Mesendoderm (in vitro differentiated cells): Measurements from ENCODE around the gene GPHA2.

Experiments
- DNase-seq: peaks from one replicate; pipeline ENCODE4 v3.0.0; 2013
- H2AK5ac ChIP-seq: 2 replicates; pipeline ENCODE4 v1.6.1; 2013; ENCODE audit warnings: low read length, inconsistent platforms
- H2BK120ac ChIP-seq: 2 replicates; pipeline ENCODE4 v1.6.1; 2013; ENCODE audit warnings: low read depth, mild to moderate bottlenecking, low read length, moderate library complexity, mixed read lengths
- H2BK15ac ChIP-seq: replicated peaks from 2 replicates; pipeline ENCODE4 v1.6.1; 2013; ENCODE audit warnings: low read depth, mild to moderate bottlenecking, moderate library complexity
- H2BK5ac ChIP-seq: 2 replicates; pipeline ENCODE4 v1.6.1; 2013; ENCODE audit warnings: low read length, inconsistent platforms
- H3K18ac ChIP-seq: 2 replicates; pipeline ENCODE4 v1.6.1; 2013; ENCODE audit warnings: mild to moderate bottlenecking, low read length, mixed read lengths
- H3K23ac ChIP-seq: one replicate; pipeline ENCODE4 v1.6.1; 2013; ENCODE audit warnings: low read length
- H3K27ac ChIP-seq: 2 replicates; pipeline ENCODE4 v1.5.1; 2013; ENCODE audit warnings: low read depth, mild to moderate bottlenecking, inconsistent platforms, low read length, moderate library complexity
- H3K27me3 ChIP-seq: 2 replicates; pipeline ENCODE4 v1.6.1; 2013; ENCODE audit warnings: low read length, control low read depth, mild to moderate bottlenecking, inconsistent platforms; ENCODE audit not compliant: insufficient read depth, poor library complexity
- H3K36me3 ChIP-seq: 2 replicates; pipeline ENCODE4 v1.6.1; 2013; ENCODE audit warnings: low read length, inconsistent platforms; ENCODE audit not compliant: control insufficient read depth, insufficient read depth
- H3K4ac ChIP-seq: one replicate; pipeline ENCODE4 v1.6.1; 2013; ENCODE audit warnings: low read depth, mild to moderate bottlenecking, low read length, moderate library complexity
- H3K4me1 ChIP-seq: 2 replicates; pipeline ENCODE4 v1.6.1; 2013; ENCODE audit warnings: low read depth, low read length, inconsistent platforms; ENCODE audit not compliant: control insufficient read depth
- H3K4me2 ChIP-seq: 2 replicates; pipeline ENCODE4 v1.6.1; 2013; ENCODE audit warnings: low read length
- H3K4me3 ChIP-seq: 2 replicates; pipeline ENCODE4 v1.5.1; 2013; ENCODE audit warnings: mild to moderate bottlenecking, low read length
- H3K56ac ChIP-seq: one replicate; pipeline ENCODE4 v1.6.1; 2013; ENCODE audit warnings: low read length
- H3K79me1 ChIP-seq: 2 replicates; pipeline ENCODE4 v1.6.1; 2013; ENCODE audit warnings: low read length, inconsistent platforms
- H3K79me2 ChIP-seq: 2 replicates; pipeline ENCODE4 v1.6.1; 2013; ENCODE audit warnings: mild to moderate bottlenecking, low read length; ENCODE audit not compliant: control insufficient read depth, insufficient read depth
- H3K9ac ChIP-seq: 2 replicates; pipeline ENCODE4 v1.6.1; 2013; ENCODE audit warnings: low read length, inconsistent platforms
- H4K5ac ChIP-seq: one replicate; pipeline ENCODE4 v1.6.1; 2013; ENCODE audit warnings: low read length
- H4K8ac ChIP-seq: one replicate; pipeline ENCODE4 v1.6.1; 2013; ENCODE audit warnings: low read depth, mild to moderate bottlenecking, control low read depth, low read length, moderate library complexity
- WGBS: extraction: QIAGEN DNeasy Blood & Tissue Kit; methylation state at CpG from one replicate; pipeline ENCODE4 v1.1.7; 2013; ENCODE audit warnings: low lambda C conversion rate, missing lambda C conversion rate; ENCODE audit not compliant: insufficient coverage; ENCODE audit errors: extremely low coverage; 5-methylcytosine and 5-hydroxymethylcytosine counted together

GPHA2 gene

DNA sequence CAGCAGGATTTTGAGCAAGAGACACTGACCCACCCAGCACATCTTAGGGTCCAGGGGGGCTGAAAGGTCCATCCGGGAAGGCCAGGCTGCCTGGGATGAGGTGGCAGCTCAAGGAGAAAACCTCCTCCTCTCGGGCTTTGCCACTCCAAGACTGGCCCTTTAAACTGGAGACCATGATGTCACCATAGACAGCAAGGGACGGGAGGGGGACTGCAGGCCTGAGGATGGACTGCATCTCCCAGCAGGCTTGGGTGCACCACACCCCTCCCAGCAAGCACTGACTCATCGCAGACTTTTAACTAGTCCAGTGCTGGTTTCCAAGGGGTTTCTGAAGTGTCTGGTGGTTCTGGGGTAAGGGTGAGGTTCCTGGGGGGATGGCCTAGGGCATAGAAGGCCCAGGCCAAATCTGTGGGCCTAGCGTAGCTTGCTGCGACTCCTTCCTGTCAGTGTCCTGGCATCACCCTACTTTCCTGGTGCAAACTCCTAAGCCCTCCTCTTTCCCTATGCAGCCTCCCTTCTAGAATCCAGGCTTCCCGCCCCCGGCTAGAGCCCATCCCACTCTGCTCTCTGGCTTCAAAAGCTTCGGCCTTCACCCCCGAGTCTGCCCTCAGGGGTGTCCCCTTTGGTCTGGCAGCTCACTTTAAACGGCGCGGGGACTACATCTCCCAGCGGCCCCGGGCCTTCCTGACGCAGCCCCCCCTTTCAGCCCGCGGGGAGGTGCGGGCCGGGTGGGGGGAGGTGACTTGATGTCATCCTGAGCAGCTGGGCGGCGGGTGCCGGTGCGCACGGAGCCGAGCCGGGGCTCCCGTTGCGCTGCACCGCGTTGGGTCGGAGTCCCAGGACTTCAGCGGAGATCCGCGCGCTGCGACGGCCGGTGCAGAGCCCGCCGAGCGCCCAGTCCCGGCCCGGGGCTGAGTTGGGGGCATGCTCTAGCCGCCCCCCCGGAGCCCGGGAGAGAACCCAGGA, 11.5 kb downstream of the GPHA2 start, which contains the start of gene PPP2R5B:
Gene PPP2R5B (plus strand): TSS at position 746 of the 966 bp plus-strand sequence. CDS start 1,046 bp downstream, outside the sequence.
- Histone ChIP-seq H4K5ac (no peak within 1 kb of the TSS), H4K8ac (no peak within 1 kb of the TSS), H3K4ac (peak within 1 kb of the TSS; percentile 19), H3K27ac (no peak within 1 kb of the TSS), H2BK5ac (peak within 1 kb of the TSS; percentile 93), H3K4me1 (no peaks in the 10 kb centered on the region), H2BK120ac (no peak within 1 kb of the TSS), H3K9ac (peak within 1 kb of the TSS; percentile 82), H3K4me3 (peak within 1 kb of the TSS; percentile 54), H2BK15ac (no peak within 1 kb of the TSS), H2AK5ac (no peak within 1 kb of the TSS), H3K79me2 (no peaks in the 10 kb centered on the region), H3K4me2 (peak within 1 kb of the TSS; percentile 96), H3K18ac (peak within 1 kb of the TSS; percentile 34), H3K79me1 (no peaks in the 10 kb centered on the region), H3K56ac (peak within 1 kb of the TSS; percentile 91), H3K23ac (no peak within 1 kb of the TSS), H3K27me3 (no peaks in the 10 kb centered on the region), H3K36me3 (no peaks in the 10 kb centered on the region)
- WGBS: no CpG with 5 or more reads among the region's 47 CpGs
- peak; percentile 96 for DNase-seq

GRCh38 chr11:64923151-64923661, 12.5 kb downstream of the GPHA2 start:
- H3K27me3 ChIP-seq: no peaks in the 10 kb centered on the region
- H4K5ac ChIP-seq: no peak overlapping the region
- H2BK120ac ChIP-seq: no peak overlapping the region
- no peak overlapping the region for H3K9ac ChIP-seq
- H3K4ac ChIP-seq: no peak overlapping the region
- H3K4me1 ChIP-seq: no peaks in the 10 kb centered on the region
- H2BK5ac ChIP-seq: no peak overlapping the region
- no peak overlapping the region for H3K27ac ChIP-seq
- H3K18ac ChIP-seq: no peak overlapping the region
- H3K79me2 ChIP-seq: no peaks in the 10 kb centered on the region
- H3K23ac ChIP-seq: no peak overlapping the region
- H3K36me3 ChIP-seq: no peaks in the 10 kb centered on the region
- H2BK15ac ChIP-seq: no peak overlapping the region
- H3K79me1 ChIP-seq: no peaks in the 10 kb centered on the region
- WGBS: no CpG with 5 or more reads among the region's 11 CpGs
- no peak overlapping the region for H3K4me3 ChIP-seq
- DNase-seq: no peak
- peak overlapping the region; percentile 29 for H3K56ac ChIP-seq
- no peak overlapping the region for H4K8ac ChIP-seq
- H2AK5ac ChIP-seq: no peak overlapping the region
- no peak overlapping the region for H3K4me2 ChIP-seq

GRCh38 chr11:64921384-64921783, 14.3 kb downstream of the GPHA2 start:
- Histone ChIP-seq H3K4me1 (no peaks in the 10 kb centered on the region), H4K8ac (no peak overlapping the region), H3K36me3 (no peaks in the 10 kb centered on the region), H2AK5ac (no peak overlapping the region), H4K5ac (no peak overlapping the region), H3K56ac (no peak overlapping the region), H2BK15ac (no peak overlapping the region), H3K79me1 (peaks cover under 1% of the 10 kb centered on the region), H3K4me2 (no peak overlapping the region), H2BK120ac (no peak overlapping the region), H3K79me2 (no peaks in the 10 kb centered on the region), H2BK5ac (no peak overlapping the region), H3K27ac (no peak overlapping the region), H3K18ac (no peak overlapping the region), H3K4ac (no peak overlapping the region), H3K9ac (no peak overlapping the region), H3K4me3 (no peak overlapping the region), H3K23ac (no peak overlapping the region), H3K27me3 (no peaks in the 10 kb centered on the region)
- DNase-seq: no peak
- no CpG with 5 or more reads among the region's 3 CpGs for WGBS

DNA sequence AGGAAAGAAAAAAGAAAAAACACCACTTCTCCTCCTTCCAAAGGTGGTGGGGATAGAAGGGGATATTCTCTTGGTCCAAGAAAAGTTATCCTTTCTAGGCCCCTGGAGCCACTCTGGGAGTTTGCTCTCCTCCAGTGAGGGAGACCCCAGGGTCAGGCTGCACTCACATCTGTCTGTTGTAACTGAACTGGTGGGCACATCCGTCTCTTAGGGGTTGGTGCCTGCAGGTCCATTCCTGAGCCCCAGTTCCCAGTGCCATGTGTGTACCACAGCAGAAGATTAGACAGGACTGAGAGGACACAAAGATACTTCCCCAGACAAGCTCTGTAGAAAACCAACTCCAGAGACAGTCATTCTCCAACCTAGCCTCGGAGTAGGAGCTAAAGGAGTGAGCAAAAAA, 15.6 kb downstream of the GPHA2 start:
- Histone ChIP-seq H3K23ac (no peak overlapping the region), H3K18ac (no peak overlapping the region), H3K27ac (no peak overlapping the region), H3K27me3 (no peaks in the 10 kb centered on the region), H3K79me1 (peaks cover 2% of the 10 kb centered on the region), H2BK15ac (no peak overlapping the region), H3K4me1 (no peaks in the 10 kb centered on the region), H2AK5ac (no peak overlapping the region), H2BK120ac (no peak overlapping the region), H3K56ac (no peak overlapping the region), H4K8ac (no peak overlapping the region), H3K4me2 (no peak overlapping the region), H4K5ac (no peak overlapping the region), H3K9ac (no peak overlapping the region), H3K36me3 (no peaks in the 10 kb centered on the region), H3K4me3 (no peak overlapping the region), H2BK5ac (no peak overlapping the region), H3K4ac (no peak overlapping the region), H3K79me2 (no peaks in the 10 kb centered on the region)
- no CpG with 5 or more reads among the region's 2 CpGs for WGBS
- DNase-seq: no peak

DNA sequence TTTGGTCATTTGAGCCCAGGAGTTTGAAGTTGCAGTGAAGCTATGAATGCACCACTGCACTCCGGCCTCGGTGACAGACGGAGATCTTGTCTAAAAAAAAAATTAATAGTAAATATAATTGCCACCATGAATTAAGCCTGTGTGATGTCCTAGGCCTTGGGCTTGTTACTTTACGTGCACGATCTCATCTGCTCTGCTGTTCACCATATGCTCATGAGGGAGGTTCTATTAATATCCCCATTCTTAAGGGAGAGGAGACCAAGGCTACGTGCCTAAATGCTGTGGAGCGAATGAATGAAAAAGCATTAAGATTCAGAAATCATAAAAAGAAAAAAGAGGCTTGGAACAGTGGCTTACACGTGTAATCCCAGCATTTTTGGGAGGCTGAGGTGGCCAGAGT, 16.1 kb downstream of the GPHA2 start:
- no peak overlapping the region for H3K4me2 ChIP-seq
- H2BK5ac ChIP-seq: no peak overlapping the region
- H3K4me1 ChIP-seq: no peaks in the 10 kb centered on the region
- H3K27me3 ChIP-seq: no peaks in the 10 kb centered on the region
- H3K18ac ChIP-seq: no peak overlapping the region
- no peaks in the 10 kb centered on the region for H3K36me3 ChIP-seq
- DNase-seq: no peak
- H2BK15ac ChIP-seq: no peak overlapping the region
- no peak overlapping the region for H4K5ac ChIP-seq
- no peak overlapping the region for H2BK120ac ChIP-seq
- no peak overlapping the region for H3K4me3 ChIP-seq
- no peaks in the 10 kb centered on the region for H3K79me2 ChIP-seq
- no peak overlapping the region for H3K23ac ChIP-seq
- no peak overlapping the region for H3K9ac ChIP-seq
- no peak overlapping the region for H3K4ac ChIP-seq
- WGBS: no CpG with 5 or more reads among the region's 8 CpGs
- H4K8ac ChIP-seq: no peak overlapping the region
- peaks cover 2% of the 10 kb centered on the region for H3K79me1 ChIP-seq
- H3K27ac ChIP-seq: no peak overlapping the region
- no peak overlapping the region for H2AK5ac ChIP-seq
- no peak overlapping the region for H3K56ac ChIP-seq
